ENCODE results near the gene FBRSL1. TPM values are rescaled to one million over a fixed set of nuclear protein-coding genes. Genes with fewer than 3 reads are reported as not detected.
"Not testable (repeated sequence)": the region's sequence is repeated elsewhere in the genome, so short reads cannot be mapped to it uniquely, and the experiment has no call there.

Gene FBRSL1
- 5.0 TPM for total RNA-seq

DNA sequence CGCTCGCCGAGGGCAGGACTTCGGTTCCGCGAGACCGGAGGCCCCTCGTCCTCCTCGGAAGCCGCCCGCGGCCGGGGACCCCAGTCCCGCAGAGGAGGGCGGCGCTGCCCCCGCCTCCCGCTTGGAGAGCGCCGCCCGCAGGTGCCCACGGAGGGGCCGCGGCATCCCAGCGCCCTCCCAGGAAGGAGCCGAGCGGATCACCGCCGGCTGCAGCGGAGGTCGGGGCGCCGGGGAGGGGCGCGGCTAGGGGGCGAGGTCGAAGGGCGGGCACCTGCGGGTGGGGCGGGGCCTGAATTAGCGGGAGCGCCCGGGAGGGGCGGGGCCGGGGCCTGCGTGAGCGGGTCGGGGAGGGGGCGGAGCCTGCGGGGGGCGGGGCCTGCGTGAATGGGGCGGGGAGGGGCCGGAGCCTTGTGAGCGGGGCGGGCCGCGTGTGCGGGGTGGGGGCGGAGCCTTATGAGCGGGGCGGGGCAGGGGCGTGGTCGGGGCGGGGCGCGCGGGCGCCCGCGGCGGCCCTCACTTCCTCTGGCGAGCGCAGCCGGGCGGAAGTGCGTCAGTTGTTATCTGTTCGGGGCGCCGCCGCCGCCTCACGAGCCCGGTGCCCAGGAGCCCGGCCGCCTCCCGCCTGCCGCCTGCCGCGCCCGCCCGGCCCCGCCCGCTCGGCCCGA lies at the start of gene FBRSL1:
FBRSL1 (plus strand) TSS at position 550 of the 665 bp plus-strand sequence.
- DNase-seq, result peak; percentile 86

DNA sequence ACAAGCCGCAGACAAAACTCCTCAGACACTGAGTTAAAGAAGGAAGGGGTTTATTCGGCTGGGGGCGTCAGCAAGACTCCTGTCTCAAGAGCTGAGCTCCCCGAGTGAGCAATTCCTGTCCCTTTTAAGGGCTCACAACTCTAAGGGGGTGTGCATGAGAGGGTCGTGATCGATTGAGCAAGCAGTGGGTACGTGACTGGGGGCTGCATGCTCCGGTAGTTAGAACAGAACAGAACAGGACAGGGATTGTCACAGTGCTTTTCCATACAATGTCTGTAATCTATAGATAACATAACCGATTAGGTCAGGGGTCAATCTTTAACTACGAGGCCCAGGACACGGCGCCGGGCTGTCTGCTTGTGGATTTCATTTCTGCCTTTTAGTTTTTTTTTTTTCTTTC lies 49.5 kb upstream of the FBRSL1 start:
- not testable (repeated sequence) for DNase-seq

DNA sequence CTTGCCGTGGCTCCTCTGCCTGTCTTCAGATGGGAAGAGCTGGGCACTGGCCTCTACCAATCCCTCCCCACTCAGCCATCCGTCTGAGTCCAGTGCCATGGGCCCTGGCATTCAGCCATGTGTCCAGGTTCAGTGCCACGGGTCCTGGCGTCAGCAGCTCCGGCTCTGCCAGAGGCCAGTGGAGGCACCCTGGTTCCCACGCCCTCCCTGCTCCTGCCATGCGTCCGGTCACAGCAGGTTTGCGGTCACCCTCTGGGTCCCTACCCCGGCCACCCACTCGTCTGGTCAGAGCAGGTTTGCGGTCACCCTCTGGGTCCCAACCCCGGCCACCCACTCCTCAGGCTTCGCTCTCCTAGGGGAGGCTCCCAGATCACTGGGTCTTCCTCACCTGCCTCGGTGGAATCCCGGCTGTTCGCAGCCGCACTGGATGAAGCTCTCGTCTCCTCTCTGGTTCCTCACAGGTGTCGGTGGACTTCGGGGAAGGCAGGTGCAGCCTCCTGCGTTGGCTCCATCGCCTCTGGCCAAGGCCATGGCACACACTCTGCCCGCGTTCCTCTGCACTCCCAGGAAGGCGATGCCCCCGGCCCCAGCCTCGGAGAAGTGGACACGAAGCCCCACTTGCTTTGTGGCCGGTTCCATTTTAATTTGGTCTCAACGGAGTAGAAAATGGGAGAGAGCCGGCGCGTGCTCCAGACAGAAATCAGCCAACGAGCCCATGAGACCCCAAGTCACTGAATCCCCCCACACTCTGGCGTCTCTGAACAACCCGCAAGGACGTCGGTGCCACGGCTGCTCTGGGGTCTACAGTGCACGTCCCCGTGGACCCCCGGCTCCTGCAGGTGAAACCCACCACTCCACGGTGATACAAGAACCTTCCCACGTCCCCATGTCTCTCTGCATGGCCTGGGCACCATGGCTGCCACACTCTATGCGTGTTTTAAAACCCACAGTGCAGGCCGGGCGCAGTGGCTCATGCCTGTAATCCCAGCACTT lies 47.8 kb upstream of the FBRSL1 start:
- no peak for DNase-seq

DNA sequence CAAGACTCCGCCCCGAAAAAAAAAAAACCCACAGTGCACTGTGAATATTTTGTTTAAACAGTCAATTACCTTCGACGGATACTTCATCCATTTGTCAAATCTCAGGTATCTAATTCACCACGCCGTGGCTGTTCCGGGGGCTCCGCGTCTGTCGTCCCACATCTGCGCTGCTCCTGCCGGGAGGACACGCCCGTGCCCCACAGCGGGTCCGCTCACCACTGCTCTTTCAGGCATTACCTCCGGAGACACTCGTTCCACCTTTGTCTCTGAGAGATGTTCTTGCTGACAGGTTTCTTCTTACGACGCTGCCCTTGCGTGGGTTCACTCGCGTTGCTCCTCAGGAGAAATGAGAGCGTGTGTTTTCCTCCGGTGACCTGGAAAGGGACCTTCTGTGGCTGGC lies 46.9 kb upstream of the FBRSL1 start:
- no peak for DNase-seq

DNA sequence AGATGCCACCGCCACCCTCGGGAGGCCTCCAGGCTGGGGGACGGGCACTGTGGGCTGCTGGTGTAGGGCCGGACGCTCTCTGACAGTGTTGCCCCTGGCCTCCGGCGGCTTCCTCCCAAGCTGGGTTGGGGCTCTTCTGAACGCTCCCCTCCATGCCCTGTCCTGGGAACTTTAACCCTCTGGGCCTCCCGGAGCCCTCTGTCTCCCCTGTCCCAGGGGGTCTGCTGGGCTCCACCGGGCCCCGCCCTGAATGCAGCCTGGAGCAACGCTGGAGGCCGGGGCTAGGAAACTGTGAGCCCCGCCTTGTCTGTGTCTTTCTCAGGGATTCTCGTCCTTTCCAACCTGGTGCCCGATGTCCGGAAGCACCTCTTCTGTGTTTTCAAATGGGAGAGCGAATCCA lies 45.7 kb upstream of the FBRSL1 start:
- no peak for DNase-seq

DNA sequence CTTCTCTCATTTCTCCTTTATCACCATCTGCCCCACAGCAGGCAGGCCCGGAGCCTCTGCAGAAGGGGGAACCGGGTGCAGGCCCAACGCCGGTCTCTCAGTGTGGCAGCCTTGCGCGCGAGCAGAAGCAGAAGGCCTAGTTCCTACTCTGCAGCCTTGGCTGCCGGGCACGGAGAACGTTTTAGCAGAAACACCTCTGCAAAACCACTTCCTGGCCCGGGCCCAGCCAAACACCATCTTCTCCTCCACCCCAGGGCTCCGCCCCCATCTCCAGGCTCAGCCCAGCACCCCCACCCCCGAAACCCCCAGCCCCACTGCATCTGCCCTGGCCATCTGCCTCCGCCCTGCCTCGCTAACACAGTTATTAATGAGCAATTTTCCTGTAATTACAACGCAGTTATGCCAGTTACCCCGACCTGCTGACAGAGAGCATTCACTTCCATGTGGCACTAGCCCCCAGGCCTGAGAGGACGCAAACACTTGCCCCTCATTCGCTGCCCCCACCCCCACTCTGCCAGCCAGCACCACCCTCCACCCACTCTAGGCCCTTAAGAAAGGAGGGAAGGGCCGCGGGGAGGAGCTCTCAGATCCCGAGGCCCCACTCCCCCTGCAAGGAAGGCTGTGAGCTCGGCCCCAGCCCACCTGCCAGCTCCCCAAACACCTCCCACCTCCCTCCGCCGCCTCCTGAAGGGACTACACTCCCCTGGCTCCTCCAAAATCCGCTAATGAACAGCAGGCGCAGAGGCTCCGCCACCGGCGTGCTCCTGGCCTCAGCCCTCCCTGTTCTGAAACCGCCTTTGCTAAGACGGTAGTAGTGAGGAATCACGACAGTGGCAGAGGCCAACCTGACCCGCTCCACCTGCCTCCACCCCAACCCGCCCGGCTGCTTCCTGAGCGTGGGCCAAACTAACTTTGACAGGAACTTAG lies 44.7 kb upstream of the FBRSL1 start:
- no peak for DNase-seq

DNA sequence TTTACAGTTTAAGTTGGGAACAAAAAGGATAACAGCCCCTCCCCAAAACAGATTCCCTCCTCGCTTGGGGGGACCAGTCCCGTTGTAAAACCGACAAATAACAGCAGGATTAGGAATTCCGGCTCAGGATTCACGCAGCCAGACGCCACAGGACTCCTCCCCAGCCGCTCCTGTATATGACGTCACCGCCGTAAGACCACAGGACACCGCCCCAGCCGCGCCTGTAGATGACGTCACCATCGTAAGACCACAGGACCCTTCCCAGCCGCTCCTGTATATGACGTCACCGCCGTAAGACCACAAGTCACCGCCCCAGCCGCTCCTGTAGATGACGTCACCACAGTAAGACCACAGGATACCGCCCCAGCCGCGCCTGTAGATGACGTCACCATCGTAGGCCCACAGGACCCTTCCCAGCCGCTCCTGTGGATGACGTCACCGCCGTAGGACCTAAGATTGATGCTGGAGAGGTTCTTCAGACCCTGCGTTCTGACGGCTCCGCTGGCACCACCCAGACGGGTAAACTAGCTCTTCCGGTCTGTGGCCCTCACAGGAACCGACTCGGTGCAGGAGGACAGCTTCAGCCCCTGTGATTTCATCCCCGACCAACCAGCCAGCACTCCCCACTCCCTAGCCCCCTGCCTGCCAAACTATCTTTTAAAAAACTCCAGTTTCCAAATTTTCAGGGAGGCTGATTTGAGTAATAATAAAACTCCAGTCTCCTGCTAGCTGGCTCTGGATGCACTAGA lies 43.9 kb upstream of the FBRSL1 start:
- no peak for DNase-seq

DNA sequence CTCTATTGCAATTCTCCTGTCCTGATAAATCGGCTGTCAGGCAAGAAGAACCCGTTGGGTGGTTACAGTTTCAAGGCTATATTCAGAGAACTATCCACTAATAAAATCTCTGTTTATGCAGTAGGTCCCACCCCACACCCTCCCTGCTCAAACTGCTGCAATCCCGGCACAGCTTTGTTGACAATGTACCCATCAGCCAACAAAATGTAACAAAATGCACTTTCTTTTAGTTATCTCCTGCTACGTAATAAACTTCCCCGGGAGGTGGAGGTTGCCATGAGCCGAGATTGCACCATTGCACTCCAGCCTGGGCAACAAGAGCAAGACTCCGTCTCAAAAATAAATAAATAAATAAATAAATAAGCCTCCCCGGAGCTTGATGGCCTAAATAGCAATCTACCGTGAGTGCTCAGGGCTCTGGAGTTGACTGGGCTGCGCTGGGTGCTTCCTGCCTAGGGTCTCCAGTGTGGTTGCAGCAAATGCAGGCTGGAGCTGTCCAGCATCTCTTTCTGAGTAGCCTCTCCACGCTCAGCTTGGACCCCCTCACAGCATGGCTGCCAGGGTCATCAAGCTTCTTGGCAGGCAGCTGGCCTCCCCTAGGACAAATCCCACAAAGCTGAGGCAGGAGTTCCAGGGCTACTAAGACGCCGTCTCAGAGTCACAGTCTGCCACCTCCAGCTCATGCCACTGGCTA lies 43.2 kb upstream of the FBRSL1 start:
- no peak for DNase-seq

DNA sequence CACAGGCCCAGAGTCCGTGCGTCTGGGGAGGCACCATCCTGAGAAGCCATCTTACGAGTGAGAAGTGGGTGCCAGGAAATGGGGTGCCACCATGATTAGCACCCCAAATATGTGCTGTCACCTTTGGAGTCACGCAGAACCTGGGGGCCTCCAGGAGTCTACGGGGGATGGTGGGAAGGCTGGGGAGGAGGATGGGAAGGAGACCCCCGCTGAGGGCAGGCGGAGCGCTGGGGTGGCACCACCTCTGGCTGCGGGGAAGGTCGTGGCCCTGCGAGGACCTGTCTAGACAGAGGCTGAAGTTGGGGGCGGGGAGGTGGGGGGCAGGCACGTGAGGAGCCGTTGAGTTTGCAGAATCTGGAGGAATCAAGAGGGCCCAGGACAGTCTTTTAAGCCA lies 42.6 kb upstream of the FBRSL1 start:
- no peak for DNase-seq

DNA sequence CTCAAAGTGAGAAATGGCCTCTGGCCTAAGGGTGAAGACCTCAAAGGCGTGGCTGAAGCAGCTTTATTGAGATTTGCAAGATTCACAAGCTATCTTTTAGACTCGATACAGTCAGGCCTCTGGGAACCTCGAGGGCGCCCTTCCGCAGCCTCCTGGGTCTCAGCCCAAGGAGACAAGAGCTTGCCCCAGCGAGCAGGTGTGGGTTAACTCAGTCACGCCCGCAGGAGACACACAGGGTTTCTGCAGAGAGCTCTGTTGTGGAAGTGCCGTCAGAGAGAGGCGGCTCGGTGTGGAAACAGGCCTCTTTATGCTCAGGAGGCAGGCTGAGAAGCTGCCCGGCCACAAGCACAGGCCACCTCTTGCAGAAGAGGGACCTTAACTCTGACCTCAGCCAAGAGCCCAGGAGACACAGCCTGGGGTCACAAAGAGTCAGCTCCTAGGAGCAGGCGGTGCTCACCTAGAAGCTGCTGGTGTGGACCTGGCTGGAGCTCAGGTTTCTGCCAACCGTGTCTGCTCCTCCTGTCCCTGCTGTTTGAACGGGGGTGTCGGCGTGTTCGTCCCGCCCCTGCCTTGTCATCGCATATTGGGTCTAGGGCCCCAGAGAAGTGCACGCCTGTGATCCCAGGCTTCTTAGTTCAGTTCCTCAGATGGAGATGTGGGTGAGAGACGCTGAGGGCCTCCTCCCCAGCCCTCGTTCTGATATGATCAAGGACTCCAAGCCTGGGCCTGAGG lies 42.1 kb upstream of the FBRSL1 start:
- DNase-seq, result no peak

DNA sequence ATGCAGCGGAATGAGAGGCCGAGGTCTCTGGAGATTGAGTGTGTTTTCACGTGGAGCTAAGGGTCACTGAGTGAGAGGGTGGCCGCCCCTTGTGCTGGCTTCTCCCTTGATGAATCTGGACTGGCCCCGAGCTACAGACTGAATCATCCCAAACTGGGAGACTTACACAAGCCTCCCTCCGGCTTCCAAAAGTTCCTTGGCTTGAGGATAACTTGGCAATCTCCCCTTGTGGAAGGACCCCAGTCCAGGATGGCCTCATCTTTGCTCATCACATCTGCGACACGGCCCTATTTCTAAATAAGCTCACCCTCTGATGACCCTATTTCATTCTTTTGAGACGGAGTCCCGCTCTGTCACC lies 41.5 kb upstream of the FBRSL1 start:
- no peak for DNase-seq

DNA sequence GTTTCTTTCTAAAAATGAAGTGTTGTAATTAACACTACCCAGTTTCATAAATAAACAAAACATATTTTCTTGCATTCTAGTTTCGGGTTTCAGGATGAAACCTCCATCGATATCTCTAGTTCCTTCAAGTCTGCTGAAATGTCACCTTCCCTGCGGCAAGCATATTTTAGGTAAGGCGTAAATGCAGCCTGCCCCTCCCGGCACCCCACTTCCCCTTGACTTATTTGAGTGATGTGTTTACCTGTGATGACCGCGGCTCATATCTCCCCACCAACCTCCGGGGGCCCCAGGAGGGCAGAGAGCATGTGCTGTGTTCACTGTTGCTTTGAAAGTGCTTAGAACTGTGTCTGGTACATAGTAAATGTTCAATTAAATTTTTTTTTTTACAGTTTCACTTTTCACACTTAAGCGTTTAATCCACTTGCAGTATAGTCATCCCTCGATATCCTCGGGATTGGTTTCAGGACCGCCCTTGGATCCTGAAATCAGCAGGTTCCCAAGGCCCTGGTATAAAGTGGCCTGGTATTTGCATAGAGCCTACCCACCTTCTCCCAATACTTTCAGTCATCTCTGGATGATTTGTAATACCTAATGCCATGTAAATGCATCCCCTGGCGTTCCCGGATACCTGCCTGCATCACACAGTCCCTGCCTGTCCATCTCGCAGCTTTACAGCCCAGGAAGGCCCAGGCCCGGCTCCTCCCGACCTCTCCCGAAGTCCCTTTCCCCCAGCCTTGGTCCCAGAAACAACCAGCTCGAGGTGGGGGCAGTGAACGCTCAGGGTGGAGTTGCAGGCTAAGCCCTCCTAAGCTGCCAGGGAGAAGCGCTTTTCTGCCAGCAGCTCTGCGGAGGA lies 40.2 kb upstream of the FBRSL1 start:
- DNase-seq, result no peak

DNA sequence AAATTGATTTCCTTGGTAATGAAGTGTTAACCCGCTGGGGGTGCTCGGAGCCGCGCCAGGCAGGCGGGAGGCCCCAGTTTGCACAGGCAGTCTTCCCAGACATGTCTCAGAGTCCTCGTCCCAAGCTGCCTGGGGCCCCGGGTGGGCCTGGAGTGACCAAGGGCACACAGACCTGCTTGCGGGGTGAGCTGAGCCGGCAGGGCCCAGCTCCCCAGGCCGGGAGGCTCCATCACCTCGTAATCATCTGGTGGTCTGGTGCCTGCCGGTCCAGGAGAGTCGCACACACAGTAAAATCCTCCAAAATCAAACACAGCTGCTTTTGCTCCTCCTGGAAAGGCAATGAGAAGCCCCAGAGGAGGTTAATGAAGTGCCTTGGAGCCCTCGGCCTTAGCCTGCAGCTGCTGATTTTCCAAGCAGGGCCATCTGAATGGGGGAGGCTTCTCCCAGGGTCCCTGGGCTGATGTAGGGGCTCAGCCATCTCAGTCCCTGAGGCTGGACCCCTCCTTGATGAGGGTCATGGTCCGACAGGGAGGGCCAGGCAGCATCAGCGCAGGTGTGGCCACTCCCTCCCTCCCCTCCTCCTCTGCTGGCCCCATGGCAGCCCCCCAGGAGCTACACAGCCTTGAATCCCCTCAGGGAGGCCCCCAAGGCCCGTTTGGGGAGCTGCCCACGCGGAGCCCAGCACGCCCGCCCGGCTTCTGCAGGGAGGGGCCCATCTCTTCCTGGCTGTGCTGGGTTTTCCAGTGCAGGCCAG lies 39.4 kb upstream of the FBRSL1 start:
- peak; percentile 58 for DNase-seq

DNA sequence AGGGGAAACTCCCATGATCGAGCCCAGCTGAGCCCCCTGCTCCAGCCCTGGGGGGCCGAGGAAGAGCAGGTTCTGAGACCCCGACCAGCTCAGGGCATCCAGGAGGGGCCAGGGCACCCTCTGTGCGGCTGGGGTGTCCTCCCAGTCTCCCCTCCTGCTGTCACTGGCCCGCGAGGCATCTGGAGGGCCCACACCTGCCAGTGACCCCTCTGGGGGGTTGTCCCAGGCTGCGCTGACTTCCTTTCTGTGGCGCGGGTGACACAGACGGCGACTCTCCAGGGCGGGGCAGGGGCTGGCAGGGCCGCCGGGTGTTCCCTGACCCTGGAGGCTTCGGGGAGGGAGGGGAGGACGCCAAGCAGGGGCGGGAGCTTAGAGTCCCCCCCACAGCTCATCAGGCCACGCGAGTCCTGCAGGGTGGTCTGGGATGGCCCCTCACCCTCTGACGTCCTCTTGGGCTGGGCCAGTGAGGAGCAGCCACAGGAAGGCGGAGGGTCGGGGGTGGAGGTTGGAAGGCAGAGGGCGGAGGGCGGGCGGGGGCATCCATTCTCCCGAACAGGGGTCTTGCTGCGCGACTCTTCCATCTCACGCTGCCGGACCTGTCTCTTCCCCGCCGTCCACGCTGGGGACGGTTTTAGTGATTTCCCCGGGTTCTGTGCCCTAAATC lies 38.6 kb upstream of the FBRSL1 start:
- no peak for DNase-seq

DNA sequence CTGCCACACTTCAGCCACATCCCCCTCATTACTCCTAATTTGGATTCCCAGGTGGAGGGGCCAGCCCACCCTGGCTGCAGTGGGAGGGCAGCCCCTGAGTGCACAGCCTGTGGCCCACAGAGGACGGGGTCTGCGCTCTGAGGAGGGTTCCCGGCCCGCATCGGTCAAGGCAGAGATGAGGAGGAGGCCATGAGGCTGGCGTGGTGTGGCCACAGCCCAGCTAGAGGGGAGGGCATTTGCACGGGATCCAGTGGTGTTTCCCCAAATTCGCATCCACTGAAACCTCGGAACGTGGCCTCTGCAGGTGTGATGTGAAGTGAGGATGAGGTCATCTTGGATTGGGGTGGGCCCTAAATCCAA lies 38.1 kb upstream of the FBRSL1 start:
- no peak for DNase-seq

DNA sequence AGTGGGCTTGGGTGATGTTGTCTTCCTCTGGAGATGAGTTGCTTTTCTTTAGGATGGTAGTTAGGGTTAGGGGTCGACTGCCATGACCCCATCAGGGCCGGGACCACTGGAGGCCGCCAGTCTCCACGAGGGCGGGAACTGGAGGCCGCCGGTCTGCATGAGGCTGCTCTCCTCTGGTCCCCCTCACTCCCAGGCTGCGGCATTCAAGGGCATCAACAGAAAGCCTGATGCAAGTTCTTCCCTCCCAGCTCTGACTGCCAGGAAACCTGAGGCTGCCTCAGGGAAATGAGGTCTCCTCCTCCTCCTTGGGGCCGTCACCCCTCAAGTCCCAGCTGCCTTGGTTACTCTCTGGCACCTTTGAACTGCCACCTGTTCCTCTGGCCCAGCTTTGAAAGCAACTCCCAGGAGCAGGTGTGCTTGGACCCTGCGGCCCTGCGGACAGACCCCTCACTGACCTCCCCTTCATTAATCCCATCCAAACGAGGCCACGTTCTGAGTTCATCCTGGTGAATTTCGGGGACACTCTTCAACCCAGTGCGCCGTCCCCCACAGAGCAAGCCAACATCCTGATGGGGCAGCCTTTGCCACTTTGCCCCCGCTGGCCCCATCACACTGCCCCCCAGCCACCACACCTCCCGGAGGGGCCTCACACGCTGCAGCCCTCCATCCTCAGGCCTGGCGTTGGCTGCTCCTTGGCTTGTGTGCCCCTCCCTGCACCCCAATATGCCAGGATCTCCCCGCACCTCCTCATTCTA lies 37.2 kb upstream of the FBRSL1 start:
- DNase-seq, result no peak
